Kidney (tissue), 14 donors: Measurements from ENCODE around the gene RASAL2. TPM values are rescaled to one million over a fixed set of nuclear protein-coding genes. Genes with fewer than 3 reads are reported as not detected.

Experiments used
- DNase-seq, 5 donors: peaks; one replicate each; pipeline ENCODE4 v3.0.0-alpha.2; 2013 to 2020
- FAIRE-seq: peaks from 2 replicates; lab custom pipeline; 2012; peaks lifted over from hg19 to GRCh38; lab: Jason Lieb, UNC
- H3K27ac ChIP-seq, 2 donors: one replicate each; pipeline ENCODE4 v1.7.0; 2013; ENCODE audit warnings: low read depth in 2 of 2, low read length in 2 of 2, inconsistent platforms in 1 of 2
- H3K27me3 ChIP-seq: one replicate; pipeline ENCODE4 v1.7.1; 2013; ENCODE audit warnings: low read length, inconsistent platforms; ENCODE audit not compliant: control insufficient read depth, insufficient read depth
- H3K36me3 ChIP-seq, 3 donors: one replicate each; pipeline versions ENCODE4 v1.7.0 to v1.7.1; 2013; ENCODE audit warnings: low read length in 3 of 3, control low read depth in 1 of 3, inconsistent platforms in 1 of 3; ENCODE audit not compliant: insufficient read depth in 3 of 3, control insufficient read depth in 2 of 3
- H3K4me1 ChIP-seq, 3 donors: one replicate each; pipeline versions ENCODE4 v1.7.0 to v1.7.1; 2013; ENCODE audit warnings: low read length in 3 of 3, inconsistent platforms in 1 of 3, low read depth in 1 of 3; ENCODE audit not compliant: control insufficient read depth in 2 of 3, insufficient read depth in 2 of 3
- H3K4me3 ChIP-seq, 3 donors: one replicate each; pipeline versions ENCODE4 v1.7.0 to v1.8.1; 2013; ENCODE audit warnings: low read length in 3 of 3, control low read depth in 1 of 3, inconsistent platforms in 1 of 3
- H3K9ac ChIP-seq, 3 donors: one replicate each; pipeline versions ENCODE4 v1.7.0 to v1.7.1; 2013; ENCODE audit warnings: low read length in 3 of 3, control low read depth in 1 of 3, inconsistent platforms in 1 of 3
- H3K9me3 ChIP-seq, 3 donors: one replicate each; pipeline versions ENCODE4 v1.7.0 to v1.7.1; 2013; ENCODE audit warnings: low read length in 3 of 3, control low read depth in 1 of 3, inconsistent platforms in 1 of 3; ENCODE audit not compliant: control insufficient read depth in 2 of 3, insufficient read depth in 1 of 3
- intact Hi-C: fragments of 100-400 bp; cut with DNase I; formaldehyde crosslinking; loops from one replicate; pipeline ENCODE4 v1.11.1; 2022
- polyA plus RNA-seq: library from polyadenylated mRNA; stranded (reverse); fragments of 350-450 nt; fragmentation: Illumina TruSeq; extraction: RNeasy Lipid Tissue Mini Kit (QIAGEN cat#74804); gene quantifications from one replicate; pipeline ENCODE4 v1.2.3, GENCODE V29; 2014; ENCODE audit warnings: low read depth, low replicate concordance; ENCODE audit not compliant: insufficient read depth
- total RNA-seq: library from RNA; stranded (reverse); fragmentation: NEBNext Ultra II Directional; extraction: Animal tissue kit (Norgen Biotek cat#: 25700); gene quantifications from one replicate; pipeline ENCODE4 v1.2.1, GENCODE V29; 2021
- TF ChIP-seq, protein P1 (sequence below): IDR thresholded peaks from 3 replicates; pipeline ENCODE4 v1.5.1; 2012; ENCODE audit warnings: mild to moderate bottlenecking, moderate library complexity, borderline replicate concordance; ENCODE audit not compliant: insufficient read depth; ENCODE audit errors: extremely low read depth
- donor health status: control.
- donor health status: control.
- donor health status: control.
- donor health status: control.
- donor health status: control.
- donor health status: DM: yes; HTN: yes; CAD: no.
- donor health status: Normal renal cell carcinoma (clear cell type).

RASAL2 gene
- total and polyA plus RNA-seq, 2 donors from 2014 or later = 2.2 to 26.5 TPM

DNA sequence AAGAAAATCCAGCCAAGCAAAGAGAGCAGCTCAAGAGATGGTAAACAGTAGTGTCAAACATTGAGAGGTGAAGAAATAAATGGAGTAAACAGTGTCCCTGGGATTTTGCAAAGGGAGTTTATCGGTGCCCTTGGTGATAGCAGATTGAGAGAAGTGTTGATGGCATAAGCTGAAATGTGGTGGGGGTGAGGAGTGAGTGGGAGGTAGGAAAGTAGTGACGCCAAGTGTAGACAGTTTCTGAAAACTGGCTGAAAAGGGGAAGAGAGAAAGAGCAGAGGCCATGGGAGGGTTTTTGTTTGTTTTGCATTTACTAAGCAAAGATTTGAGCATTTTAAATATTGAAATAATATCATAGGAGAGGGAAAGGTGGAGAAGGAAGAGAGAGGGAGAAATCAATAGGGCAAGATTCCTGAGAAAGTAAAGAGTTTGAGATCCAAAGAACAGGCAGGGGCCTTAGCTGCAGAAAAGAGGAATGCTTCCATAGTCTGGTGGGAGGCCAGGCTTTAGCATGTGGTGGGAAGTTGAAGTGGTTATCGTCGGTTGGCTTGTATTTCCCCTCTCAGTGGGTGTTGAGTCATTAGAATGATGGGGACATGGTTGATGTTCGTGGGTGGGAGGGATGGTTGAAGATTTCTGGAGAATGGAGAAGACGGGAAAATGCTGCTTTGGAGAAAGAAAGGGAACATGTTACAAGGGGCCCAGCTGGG lies 26.8 kb upstream of the RASAL2 start:
- H3K27me3 ChIP-seq = no peaks in the 10 kb centered on the region
- DNase-seq = no peak
- H3K9me3 ChIP-seq = no peaks in the 10 kb centered on the region
- no peak for FAIRE-seq
- intact Hi-C loops = no loop called here
- no peak overlapping the region for H3K9ac ChIP-seq
- no peaks in the 10 kb centered on the region for H3K4me1 ChIP-seq
- H3K36me3 ChIP-seq = no peaks in the 10 kb centered on the region
- no peak overlapping the region for H3K4me3 ChIP-seq
- no peak overlapping the region for H3K27ac ChIP-seq
- TF ChIP-seq, protein P1, sequence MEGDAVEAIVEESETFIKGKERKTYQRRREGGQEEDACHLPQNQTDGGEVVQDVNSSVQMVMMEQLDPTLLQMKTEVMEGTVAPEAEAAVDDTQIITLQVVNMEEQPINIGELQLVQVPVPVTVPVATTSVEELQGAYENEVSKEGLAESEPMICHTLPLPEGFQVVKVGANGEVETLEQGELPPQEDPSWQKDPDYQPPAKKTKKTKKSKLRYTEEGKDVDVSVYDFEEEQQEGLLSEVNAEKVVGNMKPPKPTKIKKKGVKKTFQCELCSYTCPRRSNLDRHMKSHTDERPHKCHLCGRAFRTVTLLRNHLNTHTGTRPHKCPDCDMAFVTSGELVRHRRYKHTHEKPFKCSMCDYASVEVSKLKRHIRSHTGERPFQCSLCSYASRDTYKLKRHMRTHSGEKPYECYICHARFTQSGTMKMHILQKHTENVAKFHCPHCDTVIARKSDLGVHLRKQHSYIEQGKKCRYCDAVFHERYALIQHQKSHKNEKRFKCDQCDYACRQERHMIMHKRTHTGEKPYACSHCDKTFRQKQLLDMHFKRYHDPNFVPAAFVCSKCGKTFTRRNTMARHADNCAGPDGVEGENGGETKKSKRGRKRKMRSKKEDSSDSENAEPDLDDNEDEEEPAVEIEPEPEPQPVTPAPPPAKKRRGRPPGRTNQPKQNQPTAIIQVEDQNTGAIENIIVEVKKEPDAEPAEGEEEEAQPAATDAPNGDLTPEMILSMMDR = no peak

DNA sequence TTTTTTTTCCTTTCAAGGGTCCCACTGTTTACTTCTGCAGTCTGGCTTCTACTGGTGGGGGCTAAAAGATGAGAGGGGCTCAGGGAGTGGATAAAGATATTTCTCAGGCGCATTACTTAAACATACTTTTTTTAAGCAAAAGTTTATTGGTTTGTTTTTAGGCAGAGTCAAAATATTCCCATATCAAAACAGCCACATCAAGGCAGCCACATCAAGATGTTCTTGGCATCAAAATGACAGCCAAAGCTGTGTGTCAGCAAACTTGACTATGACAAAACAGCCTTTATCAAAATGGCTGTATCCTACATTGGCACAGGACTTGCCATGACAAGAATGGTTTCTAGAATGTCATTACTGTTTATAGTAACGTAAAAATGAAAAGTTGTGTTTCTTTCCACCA lies 22.1 kb upstream of the RASAL2 start:
- H3K9ac ChIP-seq = no peak overlapping the region
- FAIRE-seq (no peak), DNase-seq (no peak)
- TF ChIP-seq, protein P1 = no peak
- no peak overlapping the region for H3K4me3 ChIP-seq
- H3K27ac ChIP-seq = no peak overlapping the region
- intact Hi-C loops = no loop called here
- no peaks in the 10 kb centered on the region for H3K4me1 ChIP-seq
- H3K27me3 ChIP-seq = no peaks in the 10 kb centered on the region
- H3K9me3 ChIP-seq = no peaks in the 10 kb centered on the region
- no peaks in the 10 kb centered on the region for H3K36me3 ChIP-seq

DNA sequence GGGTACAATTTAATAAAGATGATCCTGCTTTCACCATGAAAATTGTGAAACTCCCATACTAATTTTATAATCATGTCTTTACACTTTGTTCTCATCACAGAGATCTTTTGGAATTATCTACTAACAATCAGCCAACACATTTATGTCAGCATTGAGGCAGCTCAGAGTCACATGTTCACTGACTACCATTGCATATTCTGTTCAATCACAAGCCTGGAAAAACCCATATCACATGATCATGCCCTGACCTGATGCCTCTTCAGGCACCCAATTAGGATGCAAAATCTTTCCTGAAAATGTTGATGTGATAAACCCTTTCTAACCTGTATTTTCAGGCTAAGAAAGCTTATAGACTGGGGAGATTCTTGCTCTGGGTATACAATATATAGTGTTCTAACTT lies 21.6 kb upstream of the RASAL2 start:
- FAIRE-seq = no peak
- no peaks in the 10 kb centered on the region for H3K9me3 ChIP-seq
- H3K27ac ChIP-seq = no peak overlapping the region
- intact Hi-C loops = no loop called here
- no peaks in the 10 kb centered on the region for H3K36me3 ChIP-seq
- no peak overlapping the region for H3K9ac ChIP-seq
- H3K27me3 ChIP-seq = no peaks in the 10 kb centered on the region
- DNase-seq = no peak
- TF ChIP-seq, protein P1 = no peak
- H3K4me3 ChIP-seq = no peak overlapping the region
- H3K4me1 ChIP-seq = no peaks in the 10 kb centered on the region
